Esophagus (tissue), 2 donors: ENCODE data around the gene ME3. TPM values are rescaled to one million over a fixed set of nuclear protein-coding genes. Genes with fewer than 3 reads are reported as not detected.

Experiments used
- H3K27ac ChIP-seq, 2 donors: one replicate each; pipeline ENCODE4 v1.5.1; 2013; ENCODE audit warnings: low read depth in 2 of 2, mild to moderate bottlenecking in 2 of 2, inconsistent platforms in 1 of 2, low read length in 1 of 2, moderate library complexity in 1 of 2
- H3K27me3 ChIP-seq, 2 donors: one replicate each; pipeline ENCODE4 v1.6.1; 2013; ENCODE audit warnings: low read length in 2 of 2, control low read depth in 1 of 2, mild to moderate bottlenecking in 1 of 2; ENCODE audit not compliant: insufficient read depth in 2 of 2, control insufficient read depth in 1 of 2
- H3K36me3 ChIP-seq, 2 donors: one replicate each; pipeline ENCODE4 v1.6.1; 2013; ENCODE audit warnings: low read length in 1 of 2; ENCODE audit not compliant: control insufficient read depth in 2 of 2, insufficient read depth in 2 of 2
- H3K4me1 ChIP-seq, 2 donors: one replicate each; pipeline ENCODE4 v1.6.1; 2013; ENCODE audit warnings: low read length in 1 of 2; ENCODE audit not compliant: control insufficient read depth in 2 of 2, insufficient read depth in 2 of 2
- H3K4me3 ChIP-seq, 2 donors: one replicate each; pipeline ENCODE4 v1.5.1; 2013; ENCODE audit warnings: low read length in 2 of 2, mild to moderate bottlenecking in 2 of 2, low read depth in 1 of 2, moderate library complexity in 1 of 2
- H3K9me3 ChIP-seq, 2 donors: one replicate each; pipeline ENCODE4 v1.6.1; 2013; ENCODE audit warnings: mild to moderate bottlenecking in 2 of 2, low read depth in 1 of 2, low read length in 1 of 2, moderate library complexity in 1 of 2; ENCODE audit not compliant: control insufficient read depth in 2 of 2, insufficient read depth in 1 of 2
- WGBS, 2 donors: extraction: QIAGEN DNeasy Blood & Tissue Kit; methylation state at CpG; one replicate each; pipeline ENCODE4 v1.1.7; 2013; 5-methylcytosine and 5-hydroxymethylcytosine counted together
- polyA plus RNA-seq, 2 donors: library from polyadenylated mRNA; stranded (reverse); fragments of 200-250 nt; gene quantifications; one replicate each; pipeline ENCODE4 v1.2.3, GENCODE V29; 2013
- donor health status: healthy with polysubstance abuse.
- donor health status: Bipolar disorder and iron deficiency.

Gene ME3
- 1 to 10 TPM; 3.0 to 4.5 TPM for polyA plus RNA-seq

GRCh38 chr11:86672007-86672621, at the start of gene ME3:
Gene ME3 (minus strand): TSS chr11:86672616.
- Histone ChIP-seq H3K36me3 (no peaks in the 10 kb centered on the region), H3K4me3 (peak within 1 kb of the TSS; percentile 53 to 87), H3K9me3 (no peaks in the 10 kb centered on the region), H3K4me1 (peaks cover 0 to 5% of the 10 kb centered on the region in 2 donors), H3K27ac (peak within 1 kb of the TSS; percentile 79 to 91), H3K27me3 (no peaks in the 10 kb centered on the region)
- WGBS, 2 donors: 2 to 4% methylated on average over 46 to 52 of the region's 52 CpGs

- Histone ChIP-seq H3K4me1 (peaks cover 0 to 3% of the 10 kb centered on the region in 2 donors), H3K9me3 (no peaks in the 10 kb centered on the region), H3K27ac (no peak overlapping the region), H3K4me3 (no peak overlapping the region), H3K36me3 (no peaks in the 10 kb centered on the region), H3K27me3 (no peaks in the 10 kb centered on the region)
- 39 to 46% methylated on average over 1 of the region's 1 CpG for WGBS, 2 donors
Observed at GRCh38 chr11:86722006-86722405, 49.6 kb upstream of the ME3 start.

GRCh38 chr11:86720546-86720945, 48.1 kb upstream of the ME3 start:
- Histone ChIP-seq H3K4me3 (no peak overlapping the region), H3K27ac (no peak overlapping the region), H3K9me3 (no peaks in the 10 kb centered on the region), H3K4me1 (peaks cover 0 to 3% of the 10 kb centered on the region in 2 donors), H3K36me3 (no peaks in the 10 kb centered on the region), H3K27me3 (no peaks in the 10 kb centered on the region)
- 73 to 82% methylated on average over 2 of the region's 2 CpGs for WGBS, 2 donors

GRCh38 chr11:86719781-86720463, 47.5 kb upstream of the ME3 start:
- H3K4me3 ChIP-seq: no peak overlapping the region
- peak overlapping the region in 1 of 2 donors; percentile 30 for H3K27ac ChIP-seq
- H3K4me1 ChIP-seq: peaks cover 0 to 3% of the 10 kb centered on the region in 2 donors
- WGBS, 2 donors: 21 to 55% methylated on average over 1 of the region's 1 CpG
- no peaks in the 10 kb centered on the region for H3K36me3 ChIP-seq
- no peaks in the 10 kb centered on the region for H3K9me3 ChIP-seq
- no peaks in the 10 kb centered on the region for H3K27me3 ChIP-seq

- no peak overlapping the region for H3K27ac ChIP-seq
- H3K4me3 ChIP-seq: no peak overlapping the region
- H3K36me3 ChIP-seq: no peaks in the 10 kb centered on the region
- WGBS, 2 donors: 85 to 93% methylated on average over 1 of the region's 1 CpG
- H3K4me1 ChIP-seq: peaks cover 0 to 3% of the 10 kb centered on the region in 2 donors
- no peaks in the 10 kb centered on the region for H3K9me3 ChIP-seq
- H3K27me3 ChIP-seq: no peaks in the 10 kb centered on the region
Observed at GRCh38 chr11:86718999-86719398, 46.6 kb upstream of the ME3 start.

- no peaks in the 10 kb centered on the region for H3K27me3 ChIP-seq
- H3K27ac ChIP-seq: no peak overlapping the region
- H3K36me3 ChIP-seq: no peaks in the 10 kb centered on the region
- H3K4me1 ChIP-seq: peaks cover 0 to 3% of the 10 kb centered on the region in 2 donors
- WGBS, 2 donors: 45 to 58% methylated on average over 1 of the region's 1 CpG
- H3K4me3 ChIP-seq: no peak overlapping the region
- peaks cover 0 to 2% of the 10 kb centered on the region in 2 donors for H3K9me3 ChIP-seq
Observed at GRCh38 chr11:86718521-86718920, 46.1 kb upstream of the ME3 start.

GRCh38 chr11:86717817-86718501, 45.5 kb upstream of the ME3 start:
- no peaks in the 10 kb centered on the region for H3K36me3 ChIP-seq
- WGBS, 2 donors: 45 to 59% methylated on average over 3 of the region's 3 CpGs
- H3K27me3 ChIP-seq: no peaks in the 10 kb centered on the region
- H3K27ac ChIP-seq: no peak overlapping the region
- H3K4me3 ChIP-seq: no peak overlapping the region
- peaks cover 0 to 3% of the 10 kb centered on the region in 2 donors for H3K4me1 ChIP-seq
- peaks cover 0 to 2% of the 10 kb centered on the region in 2 donors for H3K9me3 ChIP-seq

- Histone ChIP-seq H3K4me3 (no peak overlapping the region), H3K36me3 (no peaks in the 10 kb centered on the region), H3K4me1 (peaks cover 0 to 3% of the 10 kb centered on the region in 2 donors), H3K27ac (no peak overlapping the region), H3K27me3 (no peaks in the 10 kb centered on the region), H3K9me3 (peaks cover 0 to 2% of the 10 kb centered on the region in 2 donors)
- 88 to 98% methylated on average over 3 of the region's 3 CpGs for WGBS, 2 donors
Observed at GRCh38 chr11:86715611-86716010, 43.2 kb upstream of the ME3 start.

- Histone ChIP-seq H3K9me3 (peaks cover 0 to 2% of the 10 kb centered on the region in 2 donors), H3K4me1 (no peaks in the 10 kb centered on the region), H3K4me3 (no peak overlapping the region), H3K27ac (no peak overlapping the region), H3K27me3 (no peaks in the 10 kb centered on the region), H3K36me3 (no peaks in the 10 kb centered on the region)
- 87 to 94% methylated on average over 5 of the region's 5 CpGs for WGBS, 2 donors
Observed at GRCh38 chr11:86713552-86713951, 41.1 kb upstream of the ME3 start.
